Stimulated activated CD8-positive, alpha-beta memory T cell treated with anti-CD3 and anti-CD28 coated beads, Interleukin-15, amount 100 ng/mL, for 1 hour (primary cell): ENCODE data around the gene IL24.
"Not testable (repeated sequence)": the region's sequence is repeated elsewhere in the genome, so short reads cannot be mapped to it uniquely, and the experiment has no call there.

Experiments
- DNase-seq: peaks from one replicate; pipeline ENCODE4 v3.0.0-alpha.2; 2020; ENCODE audit warnings: low read depth

IL24 gene

DNA sequence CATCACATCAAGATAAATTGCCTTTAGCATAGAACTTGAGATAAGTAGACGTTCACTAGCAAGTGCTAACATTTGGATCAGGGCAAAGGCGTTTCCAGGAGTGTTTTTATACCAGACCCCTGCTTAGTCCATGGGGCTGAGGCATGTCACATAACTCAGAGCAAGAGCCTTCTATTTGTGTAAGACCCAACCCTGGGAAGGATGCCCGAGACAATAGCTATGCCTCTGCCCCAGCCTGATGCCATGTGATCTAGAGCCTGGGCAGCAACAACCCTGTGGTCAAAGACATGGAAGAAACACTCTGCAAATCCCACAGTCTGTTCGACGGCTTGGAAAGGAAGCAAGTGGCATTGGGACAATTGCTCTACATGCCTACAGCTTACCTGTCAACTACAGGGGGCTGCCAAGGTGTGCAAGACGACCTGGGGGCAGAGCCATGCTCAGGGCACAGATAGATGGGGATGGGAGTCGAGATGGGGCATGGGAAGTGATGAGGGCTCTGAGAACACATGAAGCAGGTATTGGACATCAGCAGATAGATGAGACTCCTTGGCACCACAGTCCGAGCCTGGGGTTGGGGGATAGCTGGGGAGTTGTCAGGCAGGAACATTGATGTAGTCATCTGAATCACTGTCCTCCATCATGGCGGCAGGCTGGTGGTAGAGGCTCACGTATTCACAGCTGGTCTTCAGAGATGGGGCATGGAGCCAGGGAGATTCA, 7.3 kb downstream of the IL24 start:
- no peak for DNase-seq

DNA sequence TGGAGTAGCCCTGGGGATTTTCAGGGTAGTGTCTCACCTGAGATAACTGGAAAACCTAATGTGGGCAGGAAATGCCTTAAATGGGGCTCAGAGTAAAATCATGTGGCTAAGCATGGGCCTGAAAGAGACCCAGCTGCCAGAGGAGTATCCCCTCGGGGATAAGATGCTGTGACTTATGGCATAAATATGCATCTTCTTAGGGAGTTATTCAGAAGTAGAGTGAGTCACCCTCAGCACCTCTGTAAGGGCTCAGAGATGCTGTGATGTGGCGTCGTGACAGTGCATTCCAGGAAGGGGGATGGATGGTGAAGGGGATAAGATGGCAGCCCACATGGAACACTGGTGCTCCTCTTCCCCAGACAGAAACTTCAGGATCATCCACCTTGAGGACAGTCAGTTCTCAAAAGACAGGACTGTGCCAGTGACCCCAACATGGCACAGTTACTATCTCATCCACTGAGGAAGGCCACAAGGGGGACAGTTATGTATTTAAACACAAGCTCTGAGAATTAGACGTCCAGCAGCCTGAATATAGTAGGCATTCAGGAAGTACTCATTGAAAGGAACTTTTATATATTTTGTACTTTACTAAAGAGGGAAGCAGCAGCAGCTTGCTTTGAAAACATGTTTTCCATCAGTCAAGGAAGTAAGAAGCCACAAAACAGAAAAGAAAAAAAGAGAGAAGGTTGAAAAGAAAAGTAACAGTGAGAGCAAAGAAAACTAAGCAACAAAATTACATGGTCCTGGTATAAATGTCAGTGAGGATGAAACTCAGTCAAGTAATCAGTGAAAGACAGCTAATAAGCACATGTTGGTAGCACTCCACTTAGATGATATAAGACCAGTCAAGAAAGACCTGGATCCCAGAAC, 8.3 kb downstream of the IL24 start:
- no peak for DNase-seq

DNA sequence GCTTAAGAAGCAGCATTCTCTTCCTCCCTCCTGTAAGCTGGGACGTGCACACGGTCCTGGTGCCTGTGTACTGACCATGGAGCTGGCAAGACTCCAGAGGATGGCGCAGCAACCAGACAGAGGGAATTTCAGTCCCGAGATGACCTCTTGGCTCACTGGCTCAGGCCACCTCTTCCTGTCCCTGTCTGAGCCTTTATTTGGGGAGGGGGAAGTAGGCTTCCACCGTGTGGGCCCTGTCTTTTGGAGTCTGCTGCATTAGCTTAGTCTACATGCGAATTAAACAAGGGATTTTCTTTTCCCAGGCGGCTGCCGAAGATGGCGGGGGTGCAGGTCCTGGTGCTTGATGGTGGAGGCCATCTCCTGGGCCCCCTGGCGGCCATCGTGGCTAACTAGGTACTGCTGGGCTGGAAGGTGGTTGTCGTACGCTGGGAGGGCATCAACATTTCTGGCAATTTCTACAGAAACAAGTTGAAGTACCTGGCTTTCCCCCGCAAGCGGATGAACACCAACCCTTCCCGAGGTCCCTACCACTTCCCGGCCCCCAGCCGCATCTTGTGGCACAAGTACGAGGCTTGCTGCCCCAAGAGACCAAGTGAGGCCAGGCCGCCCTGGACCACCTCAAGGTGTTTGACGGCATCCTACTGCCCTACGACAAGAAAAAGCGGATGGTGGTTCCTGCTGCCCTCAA, 10.2 kb downstream of the IL24 start:
- no peak for DNase-seq

DNA sequence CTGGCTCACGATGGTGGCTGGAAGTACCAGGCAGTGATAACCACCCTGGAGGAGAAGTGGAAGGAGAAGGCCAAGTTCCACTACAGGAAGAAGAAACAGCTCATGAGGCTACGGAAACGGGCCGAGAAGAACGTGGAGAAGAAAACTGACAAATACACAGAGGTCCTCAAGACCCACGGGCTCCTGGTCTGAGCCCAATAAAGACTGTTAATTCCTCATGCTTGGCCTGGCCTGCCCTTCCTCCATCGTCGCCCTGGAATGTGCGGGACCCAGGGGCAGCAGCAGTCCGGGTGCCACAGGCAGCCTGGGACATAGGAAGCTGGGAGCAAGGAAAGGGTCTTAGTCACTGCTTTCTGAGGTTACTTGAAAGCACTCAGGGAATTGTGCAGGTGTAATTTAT, 10.8 kb downstream of the IL24 start:
- DNase-seq, result no peak

DNA sequence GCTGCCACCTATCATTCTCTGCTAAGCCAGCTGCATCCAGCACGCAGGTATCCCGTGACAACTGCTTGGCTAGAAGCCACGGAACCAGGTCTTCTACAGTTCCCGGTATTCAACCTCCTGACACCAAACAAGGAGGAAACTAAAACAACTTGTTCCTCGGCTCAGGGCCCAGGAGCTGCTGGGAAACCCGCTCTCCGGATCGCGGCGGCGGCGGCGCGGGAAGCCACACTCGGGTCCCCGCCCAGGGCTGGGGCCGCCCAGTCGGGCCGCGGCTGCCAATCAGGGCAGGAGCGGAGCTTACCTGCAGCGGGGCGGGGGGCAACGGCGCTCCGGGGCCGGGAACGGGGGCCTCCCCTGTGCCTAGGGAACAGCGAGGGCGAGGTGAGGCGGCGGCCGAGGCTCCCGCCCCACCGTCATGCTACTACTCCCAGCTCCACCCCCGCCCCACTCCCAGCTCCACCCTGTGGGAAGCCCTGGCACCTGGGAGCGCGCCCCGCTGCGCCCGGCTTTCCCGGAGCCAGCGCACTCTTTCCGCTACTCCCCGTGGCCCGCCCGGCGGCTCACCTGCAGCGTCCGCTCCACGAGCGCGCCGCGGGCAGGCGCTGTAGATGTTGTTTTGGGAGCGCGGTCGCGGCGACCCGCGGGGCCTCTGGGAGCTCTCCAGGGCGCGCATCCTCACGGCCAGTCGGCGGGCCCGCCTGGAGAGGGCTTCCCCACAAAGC, 12.1 kb downstream of the IL24 start:
- no peak for DNase-seq

DNA sequence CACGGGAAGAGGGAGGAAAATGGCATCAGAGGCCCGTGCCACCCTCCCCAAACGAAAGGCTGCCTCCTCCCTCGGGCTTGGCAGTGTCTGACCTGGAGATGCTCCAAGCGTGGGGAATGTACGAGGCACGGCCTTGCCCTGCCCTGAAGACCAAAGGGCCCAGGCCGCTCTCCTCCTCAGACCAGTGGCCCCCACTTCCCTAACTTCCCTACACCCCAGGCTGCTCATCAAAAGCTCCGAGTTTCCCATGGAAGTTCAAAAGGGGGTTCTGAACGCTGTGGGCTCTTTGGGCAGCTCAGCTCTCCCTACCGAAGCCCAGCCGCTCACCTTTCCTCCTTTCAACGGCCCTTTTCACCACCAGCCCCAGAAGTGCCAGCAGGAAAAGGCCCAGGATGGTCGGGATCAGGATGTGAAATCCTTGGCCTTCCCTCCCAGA, 12.7 kb downstream of the IL24 start:
- no peak for DNase-seq

DNA sequence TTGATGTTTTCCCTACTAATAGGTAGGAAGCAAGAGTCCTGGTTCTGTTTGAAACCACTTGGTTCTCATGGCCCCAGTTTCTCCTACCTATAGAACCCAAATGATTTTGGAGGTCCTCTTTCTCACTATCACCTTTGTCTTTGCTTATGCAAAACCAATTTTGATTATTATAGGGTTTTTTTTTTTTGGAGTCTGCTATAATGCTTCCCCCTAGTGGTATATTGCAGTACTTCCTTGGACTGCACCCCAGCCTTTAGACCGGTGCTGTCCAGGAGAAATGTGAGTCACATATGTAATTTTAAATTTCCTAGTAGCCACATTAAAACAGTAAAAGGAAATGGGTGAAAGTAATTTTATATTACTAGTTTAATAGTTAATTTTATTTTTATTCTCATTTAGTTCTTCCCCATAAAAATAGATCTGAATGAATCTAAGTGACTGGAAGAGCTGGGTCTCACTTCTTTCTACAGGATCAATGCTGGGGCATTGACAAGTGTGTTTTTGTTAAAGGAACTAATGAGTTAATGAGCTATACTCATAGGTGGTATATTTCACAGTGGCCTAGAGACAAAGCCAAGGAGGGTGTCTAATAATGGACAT, 13.9 kb downstream of the IL24 start:
- DNase-seq, result no peak

DNA sequence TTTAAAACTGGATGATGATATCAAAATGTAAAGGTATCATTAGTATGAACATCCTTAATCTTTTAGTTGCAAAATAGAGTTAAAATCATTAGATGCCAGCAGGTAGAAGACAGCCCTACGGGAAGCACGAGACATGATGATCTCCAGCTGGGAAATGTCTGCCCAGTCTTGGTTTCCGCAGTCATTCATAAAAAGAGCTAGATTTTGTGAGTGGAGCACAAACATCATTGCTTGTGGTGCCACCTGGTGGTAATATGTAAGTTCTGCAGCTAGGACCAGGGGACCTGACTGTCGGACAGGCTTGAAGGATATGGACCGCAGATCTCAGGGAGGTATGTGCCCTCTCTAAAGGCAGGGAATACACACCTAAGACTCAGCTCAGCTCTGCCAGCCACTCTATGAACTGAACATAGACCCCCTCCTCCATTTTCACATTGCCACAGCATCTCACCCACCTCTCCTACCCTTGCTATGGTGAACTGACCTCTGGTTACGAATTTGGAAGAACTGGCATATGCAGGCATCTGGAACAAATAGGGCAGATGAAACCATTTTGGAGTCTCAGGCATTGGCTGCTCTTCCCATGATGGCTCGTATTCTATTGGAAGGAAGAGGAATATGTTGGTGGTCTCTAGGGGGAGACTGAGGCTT, 15.3 kb downstream of the IL24 start:
- no peak for DNase-seq

DNA sequence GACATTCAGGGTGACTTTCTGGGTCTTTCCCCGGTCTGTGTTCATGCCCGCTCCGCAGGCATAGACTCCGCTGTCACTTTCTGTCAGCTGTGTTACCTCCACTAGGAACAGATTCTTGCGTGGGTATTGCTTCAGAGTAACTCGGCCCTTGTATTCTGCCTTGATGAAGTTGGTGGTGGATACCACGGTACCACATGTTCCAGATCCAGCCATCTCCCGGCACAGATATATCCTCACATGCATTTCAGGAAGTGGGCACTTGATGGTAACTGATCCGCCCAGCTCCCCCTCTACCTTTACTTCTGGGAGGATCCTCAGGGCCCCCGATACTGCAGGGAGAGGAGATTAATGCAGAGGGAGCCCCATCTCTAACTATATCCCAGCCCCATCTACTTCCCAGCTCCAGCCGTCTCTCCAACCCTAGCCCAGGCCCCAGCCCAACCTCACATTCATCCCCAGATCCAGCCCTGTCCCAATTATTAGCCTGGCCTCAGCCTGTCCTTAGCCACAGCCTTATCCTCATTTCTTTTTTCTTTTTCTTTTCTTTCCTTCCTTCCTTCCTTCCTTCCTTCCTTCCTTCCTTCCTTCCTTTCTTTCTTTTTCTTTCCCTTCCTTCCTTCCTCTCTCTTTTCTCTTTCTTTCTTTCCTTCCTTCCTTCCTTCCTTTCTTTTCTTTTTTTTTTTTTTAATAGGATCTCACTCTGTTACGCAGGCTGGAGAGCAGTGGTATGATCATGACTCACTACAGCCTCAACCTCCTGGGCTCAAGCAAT, 16.7 kb downstream of the IL24 start:
- DNase-seq, result no peak

DNA sequence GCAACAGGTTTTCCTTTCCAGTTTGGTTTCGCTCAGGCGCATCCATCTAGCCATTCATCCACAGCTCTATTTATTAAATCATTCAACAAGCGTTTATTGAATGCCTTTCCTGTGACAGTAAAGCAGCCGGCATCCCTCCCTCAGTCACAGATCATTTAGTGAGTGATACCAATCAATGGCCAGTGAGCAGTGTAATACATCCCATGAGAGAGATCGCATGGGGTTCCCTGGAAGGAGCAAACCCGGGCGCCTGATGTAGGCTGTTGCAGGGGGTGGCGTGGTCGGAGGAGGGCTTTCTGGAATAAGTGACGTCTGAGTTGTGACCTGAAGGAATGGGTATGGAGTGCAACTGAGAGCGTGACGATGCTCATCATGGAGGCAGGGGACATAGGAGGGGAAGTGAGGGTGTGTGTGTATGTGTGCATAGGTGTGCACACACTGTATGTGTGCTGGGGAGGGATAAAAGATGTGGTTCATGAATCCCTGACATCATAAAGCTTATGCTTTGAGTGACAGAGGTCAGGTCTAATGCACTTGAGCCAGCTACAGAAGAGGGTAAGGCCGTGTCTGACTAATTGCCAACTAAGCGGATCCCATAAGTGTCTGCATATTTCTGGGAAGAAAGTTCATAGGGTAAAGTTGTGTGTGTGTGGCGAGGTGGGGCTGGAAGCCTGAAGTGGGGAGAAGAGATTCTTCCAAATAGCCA, 17.9 kb downstream of the IL24 start:
- DNase-seq, result no peak

DNA sequence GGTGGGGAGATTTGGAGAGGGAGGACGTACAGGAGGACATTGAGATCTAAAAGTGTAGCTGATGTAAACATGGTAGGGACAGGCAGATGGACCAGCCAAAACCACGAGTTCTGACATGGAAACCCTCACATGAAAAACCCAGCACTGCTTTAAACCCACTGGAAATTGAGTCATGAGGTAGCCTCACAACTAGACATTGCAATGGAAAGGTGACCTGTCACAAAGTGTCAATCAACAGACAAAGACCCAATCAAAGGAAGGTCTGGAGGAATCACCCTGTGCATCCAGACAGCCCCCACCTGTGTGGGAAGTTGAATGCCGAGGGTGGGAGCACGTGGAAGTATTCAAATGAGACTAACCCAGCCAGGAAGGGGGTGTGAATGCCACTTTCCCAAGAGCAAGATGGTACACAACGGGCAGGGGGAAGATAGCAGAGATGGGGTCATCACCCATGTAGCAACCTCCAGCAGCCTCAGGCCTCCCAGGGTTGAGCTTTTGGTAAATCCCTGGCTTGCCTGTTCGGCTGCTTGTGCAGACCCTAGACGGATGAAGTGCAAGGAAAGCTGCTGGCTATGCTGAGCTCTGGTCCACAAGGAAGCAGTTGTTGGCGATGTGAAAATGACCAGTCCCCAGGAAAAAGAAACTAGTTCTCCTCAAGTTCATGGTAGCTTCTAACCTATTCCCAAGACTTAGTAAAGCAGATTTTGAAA, 18.9 kb downstream of the IL24 start:
- DNase-seq, result no peak

DNA sequence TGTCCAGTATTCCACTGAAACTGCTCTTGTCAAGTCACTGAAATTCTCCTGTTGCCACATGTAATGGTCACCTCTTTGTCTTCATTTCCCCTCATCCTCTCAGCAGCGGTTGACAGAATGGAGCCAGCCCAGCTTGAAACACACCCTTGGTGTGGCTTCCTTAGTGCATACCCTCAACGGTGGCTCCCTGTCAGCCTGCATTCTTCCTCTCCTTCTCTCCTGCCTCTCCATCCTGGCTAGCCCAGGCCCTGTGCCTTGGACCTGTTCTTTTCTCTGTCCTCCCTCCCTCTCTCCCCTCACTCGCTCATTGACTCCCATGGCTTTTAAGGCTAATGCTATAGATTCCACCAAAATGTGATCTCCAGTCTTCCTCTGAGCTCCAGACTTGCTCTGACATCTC, 20.8 kb downstream of the IL24 start:
- no peak for DNase-seq

DNA sequence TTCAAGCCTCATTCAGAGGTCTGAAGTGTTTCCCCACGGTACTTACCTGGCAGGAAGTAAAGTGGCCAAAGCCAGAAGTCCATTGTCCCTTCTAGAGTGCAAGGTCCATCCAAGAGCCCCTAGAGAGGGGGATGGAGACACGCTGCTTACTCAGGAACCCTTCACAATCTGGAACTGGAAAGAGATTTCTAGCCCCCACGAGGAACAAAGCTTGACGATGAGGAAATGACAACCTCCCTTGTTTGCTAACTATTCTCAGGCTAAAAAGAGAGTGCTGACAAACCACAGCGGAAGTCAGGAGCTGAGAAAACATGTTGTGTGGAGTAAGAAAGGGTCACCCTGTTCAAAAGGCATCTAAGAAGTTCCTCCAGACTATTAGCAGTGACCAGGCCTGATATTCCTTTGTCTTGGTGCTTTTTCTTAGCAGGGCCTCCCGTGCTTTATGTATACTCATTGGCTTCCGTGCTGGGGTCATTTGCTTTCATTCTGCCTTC, 24.6 kb downstream of the IL24 start, which contains the start of gene FCMR:
TSS of gene FCMR (minus strand) at position 170 of the 494 bp plus-strand sequence. CDS start at position 83, 87 bp downstream.
- DNase-seq, result no peak

DNA sequence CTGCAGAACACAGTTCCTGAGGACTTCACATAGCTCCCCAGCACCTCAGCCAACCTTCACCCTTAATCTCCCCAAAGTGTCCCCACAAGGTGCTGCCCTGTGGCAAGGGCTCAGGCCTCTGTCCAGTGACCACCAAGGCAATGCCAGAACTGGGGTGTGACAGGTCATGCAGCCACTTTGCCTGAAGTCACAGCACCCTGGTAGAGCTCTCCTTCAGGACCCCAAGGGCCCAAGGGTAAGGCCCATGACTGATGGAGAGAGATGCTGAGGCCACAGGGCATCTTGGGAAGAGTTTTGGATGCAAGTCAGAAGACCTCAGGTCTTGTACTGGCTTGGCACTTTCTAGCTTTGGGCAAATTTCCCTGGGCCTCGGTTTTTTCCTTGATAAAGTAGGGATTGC, 25.3 kb downstream of the IL24 start:
- DNase-seq, result no peak

DNA sequence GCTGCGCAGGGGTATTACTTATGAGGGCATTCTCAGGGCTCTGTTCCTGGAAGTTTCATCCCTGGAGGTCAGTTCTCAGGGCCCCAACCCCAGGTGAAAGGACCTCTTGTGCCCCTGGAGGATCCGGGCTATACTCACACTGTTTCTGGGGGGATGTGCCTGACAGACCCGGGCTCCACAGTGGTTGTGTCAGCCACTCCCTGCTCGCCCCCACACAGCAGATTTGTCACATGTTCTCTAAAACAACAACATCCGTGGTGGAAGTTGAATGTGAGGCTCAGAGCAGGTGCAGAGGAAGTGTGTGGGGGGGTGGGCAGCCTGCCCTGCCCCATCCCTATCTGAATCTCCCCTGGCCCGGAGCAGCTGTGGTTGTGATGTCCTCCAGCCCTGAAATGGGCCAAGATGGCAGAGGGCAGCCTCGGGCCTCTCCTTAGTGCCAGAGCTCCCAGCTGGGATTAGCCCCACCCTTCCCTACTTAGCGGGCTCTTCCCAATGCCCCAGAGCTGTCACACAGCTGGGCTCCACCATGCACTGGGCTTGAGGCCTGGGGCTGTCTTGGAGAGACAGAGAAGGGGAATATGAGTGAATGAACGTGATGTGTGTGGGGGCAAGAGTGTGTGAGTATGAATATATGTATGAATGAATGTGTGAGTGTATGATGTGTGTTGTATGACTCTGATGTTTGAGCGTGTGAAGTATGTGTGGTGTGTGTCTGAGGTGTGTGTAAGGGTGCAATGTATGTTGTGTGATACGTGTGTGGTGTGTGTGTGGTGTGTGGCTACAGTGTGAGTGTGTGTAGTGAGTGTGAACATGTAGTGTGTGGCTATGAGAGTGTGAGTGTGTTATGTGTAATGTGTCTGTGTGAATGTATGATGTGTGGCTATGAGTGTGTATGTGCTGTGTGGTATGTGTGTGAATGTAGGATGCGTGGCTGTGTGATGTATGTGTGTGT, 26.0 kb downstream of the IL24 start:
- no peak for DNase-seq

DNA sequence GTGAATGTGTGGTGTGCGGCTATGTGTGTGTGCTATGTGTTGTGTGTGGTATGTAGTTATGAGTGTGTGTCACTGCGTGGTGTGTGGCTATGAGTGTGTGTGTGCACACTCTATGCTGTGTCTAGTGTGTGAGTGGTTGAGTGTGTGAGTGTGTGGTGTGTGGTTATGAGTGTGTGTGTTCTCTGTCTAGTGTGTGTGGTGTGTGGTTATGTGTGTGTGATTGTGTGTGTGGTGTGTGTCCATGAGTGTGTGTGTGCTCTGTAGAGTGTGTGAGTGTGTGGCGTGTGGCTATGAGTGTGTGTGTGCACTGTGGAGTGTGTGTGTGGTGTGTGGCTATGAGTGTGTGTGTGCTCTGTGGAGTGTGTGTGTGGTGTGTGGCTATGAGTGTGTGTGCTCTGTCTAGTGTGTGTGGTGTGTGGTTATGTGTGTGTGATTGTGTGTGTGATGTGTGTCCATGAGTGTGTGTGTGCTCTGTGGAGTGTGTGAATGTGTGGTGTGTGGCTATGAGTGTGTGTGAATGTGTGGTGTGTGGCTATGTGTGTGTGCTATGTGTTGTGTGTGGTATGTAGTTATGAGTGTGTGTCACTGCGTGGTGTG, 26.8 kb downstream of the IL24 start:
- not testable (repeated sequence) for DNase-seq

DNA sequence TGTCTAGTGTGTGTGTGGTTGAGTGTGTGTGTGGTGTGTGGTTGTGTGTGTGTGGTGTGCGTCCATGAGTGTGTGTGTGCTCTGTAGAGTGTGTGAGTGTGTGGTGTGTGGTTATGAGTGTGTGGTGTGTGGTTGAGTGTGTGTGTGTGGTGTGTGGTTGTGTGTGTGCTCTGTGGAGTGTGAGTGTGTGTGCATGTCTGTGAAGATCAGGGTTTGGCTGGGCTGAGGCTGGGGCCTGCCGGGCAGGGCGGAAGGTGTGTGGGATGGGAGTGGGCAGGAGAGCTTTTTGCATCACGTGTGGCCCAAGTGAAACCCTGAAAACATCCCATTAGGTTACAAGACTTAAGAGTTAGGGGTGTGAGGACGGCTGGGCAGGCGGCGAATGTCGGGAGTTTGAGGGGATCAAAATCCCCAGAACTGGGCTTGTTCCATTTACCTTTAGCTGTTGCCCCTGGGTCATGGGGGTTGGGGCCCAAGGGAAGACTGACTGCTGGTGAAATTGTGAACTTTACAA, 27.4 kb downstream of the IL24 start:
- DNase-seq, result no peak
